Jurkat, Clone E6-1 (cell line): ENCODE measurements around the gene ECI1.
A peak's percentile ranks its signal among the peaks of the same experiment; 100 is the strongest.

ENCODE experiments used
- DNase-seq: peaks from one replicate; pipeline ENCODE4 v3.0.0-alpha.2; 2011; ENCODE audit warnings: low read depth, low spot score
- H3K4me3 ChIP-seq: 2 replicates; pipeline ENCODE4 v1.5.1; 2011; ENCODE audit warnings: mild to moderate bottlenecking, low read length, control low read depth, moderate library complexity

Gene ECI1

GRCh38 chr16:2223221-2223941, 28.0 kb downstream of the ECI1 start, which contains the start of gene E4F1:
E4F1 (plus strand) TSS chr16:2223591; CDS start chr16:2223614, 23 bp downstream.
- H3K4me3 ChIP-seq: peak within 1 kb of the TSS; percentile 89
- DNase-seq: peak; percentile 99

DNA sequence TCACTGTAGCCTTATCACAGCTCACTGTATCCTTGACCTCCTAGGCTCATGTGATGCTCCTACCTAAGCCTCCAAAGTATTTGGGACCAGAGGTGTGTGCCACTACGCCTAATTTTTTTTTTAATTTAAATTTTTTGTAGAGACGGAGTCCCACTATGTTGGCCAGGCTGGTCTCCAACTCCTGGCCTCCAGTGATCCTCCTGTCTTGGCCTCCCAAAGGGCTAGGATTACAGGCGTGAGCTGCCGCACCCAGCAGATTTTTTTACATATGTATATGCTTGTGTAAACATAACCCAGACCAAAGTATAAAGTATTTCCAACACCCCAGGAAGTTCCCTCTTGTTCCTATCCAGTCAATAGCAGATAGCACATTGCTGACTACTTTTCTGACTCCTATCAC, 35.1 kb downstream of the ECI1 start:
- no peak for DNase-seq
- peak overlapping the region; percentile 92 for H3K4me3 ChIP-seq

DNA sequence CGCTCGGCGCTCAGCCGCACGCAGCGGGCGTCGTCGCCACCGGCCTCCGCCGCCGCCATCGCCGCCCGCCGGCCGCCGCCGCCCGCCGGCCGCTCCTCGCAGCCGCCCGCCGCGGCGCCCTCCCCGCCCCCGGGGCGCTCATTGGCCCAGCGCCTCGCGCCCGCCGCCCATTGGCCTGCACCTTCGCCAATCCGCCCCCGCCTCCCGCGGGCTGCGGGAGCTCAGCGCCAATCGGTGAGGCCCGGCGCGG, 36.7 kb downstream of the ECI1 start, which contains the start of gene PGP:
Gene PGP (minus strand): TSS at position 122 of the 250 bp plus-strand sequence. CDS start 63 bp downstream, at position 59.
- DNase-seq: no peak
- H3K4me3 ChIP-seq: peak within 1 kb of the TSS; percentile 92

GRCh38 chr16:2213817-2214718, 37.3 kb downstream of the ECI1 start:
- H3K4me3 ChIP-seq: peak overlapping the region; percentile 60
- DNase-seq: no peak

GRCh38 chr16:2212362-2213324, 38.7 kb downstream of the ECI1 start:
- H3K4me3 ChIP-seq: peak overlapping the region; percentile 60

DNA sequence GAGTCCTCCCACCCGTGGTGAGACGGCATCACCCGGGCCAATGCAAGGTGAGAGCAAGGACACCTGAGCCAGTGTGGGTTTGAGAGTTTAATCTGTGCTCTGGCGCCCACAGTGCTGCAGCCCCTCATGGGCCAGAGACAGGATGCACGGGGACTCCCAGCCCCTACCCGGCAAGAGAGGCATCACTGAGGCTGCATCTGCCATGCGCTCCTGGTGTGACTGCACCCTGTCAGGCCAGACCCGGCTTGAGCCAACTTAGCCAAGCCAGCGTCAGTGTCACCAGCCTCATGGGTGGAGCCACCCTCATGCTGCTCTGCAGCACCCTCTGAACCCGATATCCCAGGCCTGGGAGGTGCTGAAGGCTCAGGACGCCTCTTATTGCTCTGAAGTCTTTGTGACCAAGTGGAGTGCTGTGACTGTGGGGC, 39.5 kb downstream of the ECI1 start:
- H3K4me3 ChIP-seq: no peak overlapping the region
- no peak for DNase-seq

More at GRCh38 chr16:2212362-2213324, 38.7 kb downstream of the ECI1 start:
- no peak for DNase-seq

DNA sequence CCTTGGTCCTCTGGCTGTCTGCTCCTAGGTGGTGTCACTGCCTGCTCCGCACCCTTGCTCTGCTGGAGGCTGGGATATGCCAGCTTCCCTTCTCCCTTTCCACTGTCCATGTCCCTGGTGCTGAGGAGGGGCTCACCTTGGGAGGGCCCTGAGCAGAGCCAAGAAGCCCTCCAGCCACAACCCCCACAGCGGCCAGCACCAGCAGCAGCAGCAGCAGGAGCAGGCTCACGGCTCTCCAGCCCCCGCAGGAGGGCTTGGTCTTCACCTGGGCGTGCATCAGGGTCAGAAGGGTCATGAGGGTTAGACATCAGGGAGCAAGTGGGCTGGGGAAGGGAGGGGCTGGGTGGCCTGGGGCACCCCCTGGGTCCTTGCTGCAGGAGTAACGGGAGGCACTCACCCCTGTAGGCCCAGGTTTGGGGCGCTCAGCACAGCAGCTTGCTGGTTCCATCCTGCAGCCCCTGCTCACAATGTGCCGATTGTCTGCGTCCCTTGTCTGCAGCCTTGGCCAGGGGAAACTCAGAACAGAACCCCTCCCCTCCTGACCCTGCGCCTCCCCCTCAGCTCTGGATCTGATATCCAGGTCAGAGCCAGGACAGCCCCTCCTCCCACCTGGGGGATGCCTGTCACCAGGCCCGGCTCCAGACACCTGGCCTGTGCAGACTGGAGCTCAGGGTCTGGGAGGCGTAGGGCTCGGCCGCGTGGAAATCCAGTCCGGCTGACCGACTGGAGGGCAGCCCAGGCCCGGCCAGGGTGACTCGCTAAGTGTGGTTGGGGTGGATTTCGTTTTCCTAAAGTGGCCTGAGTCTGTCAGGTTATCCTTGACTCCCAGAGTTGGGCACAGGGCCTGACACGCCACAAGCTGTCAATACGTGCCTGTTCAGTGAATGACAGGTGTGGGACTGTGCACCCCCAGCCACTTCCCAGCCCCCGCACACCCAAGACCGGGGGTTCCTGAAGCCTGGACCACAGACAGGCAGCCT, 40.7 kb downstream of the ECI1 start, which contains the start of gene BRICD5:
Gene BRICD5 (minus strand): TSS at position 478 of the 980 bp plus-strand sequence. CDS start 30 bp downstream, at position 448.
- DNase-seq: no peak
- no peak within 1 kb of the TSS for H3K4me3 ChIP-seq

GRCh38 chr16:2210009-2210332, 41.4 kb downstream of the ECI1 start:
- no peak overlapping the region for H3K4me3 ChIP-seq
- DNase-seq: no peak

DNA sequence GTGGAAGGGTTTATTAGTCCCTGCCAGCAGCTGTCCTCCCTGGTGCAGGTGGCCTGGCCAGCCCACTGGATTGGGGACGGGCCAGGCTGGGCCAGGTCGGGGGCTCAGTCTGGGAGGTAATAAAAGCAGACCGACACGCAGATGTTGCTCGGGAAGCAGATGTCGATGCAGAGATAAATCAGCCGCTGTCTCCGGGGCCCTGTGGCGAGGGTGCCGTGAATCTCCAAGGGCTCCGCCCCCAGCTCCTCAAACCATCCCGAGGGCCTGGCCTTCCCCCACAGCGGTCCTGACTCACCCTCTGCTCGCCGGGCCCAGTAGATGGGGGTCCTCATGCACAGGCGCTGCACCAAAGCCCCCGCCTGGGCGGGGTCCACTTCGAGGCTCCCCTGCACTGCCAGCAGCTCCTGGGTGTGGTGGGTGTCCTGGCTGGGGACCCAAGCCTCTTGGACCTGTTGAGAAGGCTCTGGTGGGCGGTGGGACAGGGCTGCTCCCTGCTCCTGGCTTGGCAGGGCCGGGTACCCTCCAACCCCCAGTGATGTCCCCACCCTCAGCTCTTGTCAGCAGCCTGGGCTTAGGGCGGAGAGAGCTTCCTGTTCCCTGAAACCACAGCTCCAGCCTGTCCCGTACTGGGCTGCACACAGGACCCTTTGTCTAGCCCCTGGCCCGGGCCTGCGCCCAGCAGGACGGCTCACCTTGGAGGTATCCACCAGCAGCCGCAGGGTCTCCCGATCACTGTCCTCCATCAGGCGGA, 42.0 kb downstream of the ECI1 start:
- DNase-seq: no peak
- no peak overlapping the region for H3K4me3 ChIP-seq

DNA sequence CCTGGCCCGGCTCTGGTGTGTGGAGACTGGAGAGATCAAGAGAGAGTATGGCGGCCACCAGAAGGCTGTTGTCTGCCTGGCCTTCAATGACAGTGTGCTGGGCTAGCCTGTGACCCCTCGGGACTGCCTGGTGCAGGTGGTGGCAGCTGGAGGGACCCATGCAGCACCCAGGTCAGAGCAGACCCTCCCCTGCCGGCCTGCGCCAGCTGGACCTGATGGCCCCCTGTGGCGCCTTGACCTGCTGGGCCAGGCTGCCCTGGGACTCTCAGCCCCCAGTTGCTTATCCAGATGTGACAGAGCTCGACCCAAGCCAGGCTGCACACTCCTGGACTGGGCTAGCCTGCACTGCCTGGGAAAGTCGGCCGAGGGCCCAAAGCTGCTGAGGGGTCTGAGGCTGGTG, 42.6 kb downstream of the ECI1 start:
- DNase-seq: no peak
- H3K4me3 ChIP-seq: no peak overlapping the region

- no peak overlapping the region for H3K4me3 ChIP-seq
- DNase-seq: no peak
Measured at GRCh38 chr16:2208308-2208707, 43.1 kb downstream of the ECI1 start.

- no peak overlapping the region for H3K4me3 ChIP-seq
- DNase-seq: no peak
Measured at GRCh38 chr16:2207872-2208271, 43.5 kb downstream of the ECI1 start.

GRCh38 chr16:2206780-2207433, 44.5 kb downstream of the ECI1 start:
- peak overlapping the region; percentile 88 for H3K4me3 ChIP-seq
- DNase-seq: no peak

DNA sequence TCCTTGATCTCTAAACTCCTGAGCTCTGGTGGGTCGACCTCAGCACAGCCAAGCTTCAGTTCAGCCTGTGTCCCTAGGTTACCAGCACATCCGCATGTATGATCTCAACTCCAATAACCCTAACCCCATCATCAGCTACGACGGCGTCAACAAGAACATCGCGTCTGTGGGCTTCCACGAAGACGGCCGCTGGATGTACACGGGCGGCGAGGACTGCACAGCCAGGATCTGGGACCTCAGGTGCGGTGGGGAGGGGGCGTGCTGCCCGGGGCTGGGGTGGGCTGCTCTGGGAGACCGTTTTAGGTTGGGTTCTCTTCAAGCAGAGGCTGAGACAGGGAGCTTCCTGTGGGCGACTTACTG, 45.0 kb downstream of the ECI1 start:
- peak overlapping the region; percentile 88 for H3K4me3 ChIP-seq
- no peak for DNase-seq

DNA sequence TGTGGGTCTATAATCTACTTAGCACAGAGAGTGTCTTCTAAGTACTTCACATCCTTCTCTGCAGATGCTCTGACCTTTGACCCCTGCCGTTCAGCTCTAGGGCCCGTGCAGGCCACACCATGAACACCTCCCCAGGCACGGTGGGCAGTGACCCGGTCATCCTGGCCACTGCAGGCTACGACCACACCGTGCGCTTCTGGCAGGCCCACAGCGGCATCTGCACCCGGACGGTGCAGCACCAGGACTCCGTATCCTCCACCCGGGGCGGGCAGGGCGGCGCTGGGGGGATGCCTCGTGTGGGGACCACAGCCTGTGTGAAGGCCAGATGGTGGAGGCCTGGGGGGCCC, 45.4 kb downstream of the ECI1 start:
- H3K4me3 ChIP-seq: peak overlapping the region; percentile 88
- no peak for DNase-seq

DNA sequence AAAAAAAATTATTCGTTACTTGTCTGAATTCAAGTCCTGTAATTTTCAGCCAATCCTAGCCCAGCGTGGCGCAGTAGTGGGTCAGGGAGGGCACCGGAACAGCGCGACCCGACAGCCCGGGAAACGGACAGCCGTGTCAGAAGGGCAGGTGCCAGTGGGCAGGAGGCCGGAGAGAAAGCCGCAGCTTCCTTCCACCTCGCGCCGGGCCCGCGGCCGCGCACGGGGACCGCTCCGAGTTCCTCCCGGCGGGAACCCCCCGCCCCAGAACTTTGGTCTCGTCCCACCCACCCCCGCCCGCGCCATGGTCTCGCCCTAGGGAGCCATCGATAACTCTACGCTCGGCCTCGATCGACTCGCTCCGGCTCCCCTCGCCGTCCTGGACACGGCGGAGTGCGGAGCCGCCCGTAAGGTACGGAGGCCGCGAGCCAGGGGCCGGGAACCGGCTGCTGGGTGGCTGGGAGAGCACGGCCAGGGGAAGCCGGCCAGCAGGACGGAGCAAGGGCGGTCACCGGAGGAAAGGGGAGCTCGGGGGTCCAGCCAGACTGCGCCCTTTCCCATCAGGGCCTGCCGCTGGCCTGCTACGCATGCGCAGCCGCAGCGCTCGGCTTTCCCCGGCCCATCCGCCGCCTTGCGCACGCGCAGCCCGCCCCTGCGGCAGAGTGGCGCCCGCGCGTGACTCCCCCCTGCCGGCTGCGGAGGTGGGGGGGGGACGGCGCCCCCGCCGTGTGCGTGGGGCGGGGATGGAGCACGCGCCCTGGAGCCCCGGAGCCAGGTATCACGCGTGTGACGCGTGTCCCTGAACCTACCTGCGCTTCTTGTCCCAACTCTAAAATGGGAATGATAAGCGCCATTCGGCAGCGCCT, 46.1 kb downstream of the ECI1 start, which contains the start of gene MLST8:
Gene MLST8 (plus strand): TSS at position 351 of the 863 bp plus-strand sequence. CDS start 632 bp downstream, outside the sequence.
- DNase-seq: peak; percentile 86
- H3K4me3 ChIP-seq: peak within 1 kb of the TSS; percentile 88
